ENCODE measurements around the gene PSMD13. TPM values are rescaled to one million over a fixed set of nuclear protein-coding genes. Genes with fewer than 3 reads are reported as not detected.

The PSMD13 gene
- total and polyA plus RNA-seq, 2 of the 4 experiments (the other 2 are of a cell fraction): 177 to 217 TPM

GRCh38 chr11:282171-282570 is 45.4 kb downstream of the PSMD13 start:
- H3K9me1 ChIP-seq (ENCODE audit: insufficient read depth, low read length): no peaks in the 10 kb centered on the region
- CTCF ChIA-PET: interaction anchor here (0.6 kb wide), 1 partner anchor 19 kb away, joined by 7 read pairs; no protein-coding TSS in a partner anchor
- BruUV-seq (replicated peaks): no TSS peak

More at GRCh38 chr11:282171-282570, 45.4 kb downstream of the PSMD13 start:
- H4K91ac ChIP-seq (ENCODE audit: insufficient read depth, low read depth, low read length): no peak overlapping the region
- ATAC-seq (ENCODE audit: low read depth) (no peak), DNase-seq (no peak)
- POLR2A ChIA-PET (ENCODE audit: unreplicated experiment): no interaction called here
- no peak overlapping the region for H3K56ac ChIP-seq (ENCODE audit: extremely low read depth, insufficient read depth, low read length)
- H4K5ac ChIP-seq (ENCODE audit: low read depth, low read length): no peak overlapping the region
- dilution Hi-C loops (cut with HindIII; ENCODE audit: low sequenced_read_pairs, unreplicated experiment): no loop called here
- no peak overlapping the region for H2AK5ac ChIP-seq (ENCODE audit: low read depth, low read length)
- WGBS, 2 experiments (ENCODE audit: extremely low coverage in 2 of 2, insufficient read length in 1 of 2): no CpG with 5 or more reads among the region's 4 CpGs
- no peak overlapping the region for H3K14ac ChIP-seq (replicated peaks; ENCODE audit: low read depth, low read length)
- H2AFZ ChIP-seq (replicated peaks; ENCODE audit: low read length, poor library complexity): no peak overlapping the region
- H3K27me3 ChIP-seq (ENCODE audit: control insufficient read depth, insufficient read depth, low read length): peaks cover 68% of the 10 kb centered on the region
- H2BK20ac ChIP-seq (ENCODE audit: low read depth, low read length): no peak overlapping the region
- TF ChIP-seq MAFK (IDR thresholded peaks at IDR 0.05; ENCODE audit: low read depth, low read length): no peak
- TF ChIP-seq, protein P1, sequence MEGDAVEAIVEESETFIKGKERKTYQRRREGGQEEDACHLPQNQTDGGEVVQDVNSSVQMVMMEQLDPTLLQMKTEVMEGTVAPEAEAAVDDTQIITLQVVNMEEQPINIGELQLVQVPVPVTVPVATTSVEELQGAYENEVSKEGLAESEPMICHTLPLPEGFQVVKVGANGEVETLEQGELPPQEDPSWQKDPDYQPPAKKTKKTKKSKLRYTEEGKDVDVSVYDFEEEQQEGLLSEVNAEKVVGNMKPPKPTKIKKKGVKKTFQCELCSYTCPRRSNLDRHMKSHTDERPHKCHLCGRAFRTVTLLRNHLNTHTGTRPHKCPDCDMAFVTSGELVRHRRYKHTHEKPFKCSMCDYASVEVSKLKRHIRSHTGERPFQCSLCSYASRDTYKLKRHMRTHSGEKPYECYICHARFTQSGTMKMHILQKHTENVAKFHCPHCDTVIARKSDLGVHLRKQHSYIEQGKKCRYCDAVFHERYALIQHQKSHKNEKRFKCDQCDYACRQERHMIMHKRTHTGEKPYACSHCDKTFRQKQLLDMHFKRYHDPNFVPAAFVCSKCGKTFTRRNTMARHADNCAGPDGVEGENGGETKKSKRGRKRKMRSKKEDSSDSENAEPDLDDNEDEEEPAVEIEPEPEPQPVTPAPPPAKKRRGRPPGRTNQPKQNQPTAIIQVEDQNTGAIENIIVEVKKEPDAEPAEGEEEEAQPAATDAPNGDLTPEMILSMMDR (conservative IDR thresholded peaks at IDR 0.05; ENCODE audit: low read depth, low read length): no peak
- no peak for TF ChIP-seq BHLHE40 (IDR thresholded peaks at IDR 0.05; ENCODE audit: low read depth, low read length)
- no peak for TF ChIP-seq MAZ (IDR thresholded peaks at IDR 0.05; ENCODE audit: borderline replicate concordance, low read depth, low read length)
- TF ChIP-seq FOS (IDR thresholded peaks at IDR 0.05; ENCODE audit: low read depth, low read length): no peak
- TF ChIP-seq USF2 (IDR thresholded peaks at IDR 0.05; ENCODE audit: low read depth, low read length): no peak
- no peak for TF ChIP-seq NFE2L2 (IDR thresholded peaks at IDR 0.05; ENCODE audit: low read depth, low read length)
- TF ChIP-seq ELK1 (IDR thresholded peaks at IDR 0.05; ENCODE audit: borderline replicate concordance, low read depth, low read length): no peak
- no peak for TF ChIP-seq RCOR1 (IDR thresholded peaks at IDR 0.05; ENCODE audit: insufficient replicate concordance, low read length)
- no peak for TF ChIP-seq RFX5 (IDR thresholded peaks at IDR 0.05; ENCODE audit: low read depth, low read length)
- no peak for TF ChIP-seq POLR2A (IDR thresholded peaks at IDR 0.05; ENCODE audit: low read depth, low read length)
- TF ChIP-seq SMC3 (IDR thresholded peaks at IDR 0.05; ENCODE audit: low read depth, low read length): no peak
- no peak for TF ChIP-seq RAD21 (IDR thresholded peaks at IDR 0.05; ENCODE audit: low read length)
- no peak for TF ChIP-seq CHD1 (IDR thresholded peaks at IDR 0.05; ENCODE audit: low read depth, low read length)
- no peak overlapping the region for H3K18ac ChIP-seq (ENCODE audit: low read depth, low read length)
- H3K9me3 ChIP-seq (ENCODE audit: control insufficient read depth, insufficient read depth, low read length): peaks cover 4% of the 10 kb centered on the region
- H2BK120ac ChIP-seq (ENCODE audit: low read depth, low read length): no peak overlapping the region
- no peak overlapping the region for H2AK9ac ChIP-seq (replicated peaks; ENCODE audit: low read depth, low read length, poor library complexity)
- H2BK5ac ChIP-seq (ENCODE audit: low read depth, low read length, poor library complexity, severe bottlenecking): no peak overlapping the region
- H3K9ac ChIP-seq (ENCODE audit: low read depth, low read length): no peak overlapping the region
- no peak overlapping the region for H3K23ac ChIP-seq (ENCODE audit: low read depth, low read length)
- H3K4me2 ChIP-seq (ENCODE audit: low read depth, low read length): no peak overlapping the region
- no peak overlapping the region for H4K8ac ChIP-seq (ENCODE audit: low read depth in 2 of 2, low read length in 2 of 2)
- H4K20me1 ChIP-seq (ENCODE audit: insufficient read depth, low read length): no peaks in the 10 kb centered on the region
- intact Hi-C loops (cut with micrococcal nuclease): no loop called here
- no peak overlapping the region for H3K27ac ChIP-seq (ENCODE audit: insufficient read depth, low read length)
- no peak overlapping the region for H3K4ac ChIP-seq (ENCODE audit: low read depth, low read length)
- H3K4me1 ChIP-seq (ENCODE audit: control insufficient read depth, insufficient read depth, low read length): no peaks in the 10 kb centered on the region
- in situ Hi-C loops (cut with MboI; ENCODE audit: low sequenced_read_pairs): loop anchor here (10.0 kb wide), 1 partner anchor 57 kb away; no protein-coding TSS in a partner anchor
- H3K36me3 ChIP-seq (ENCODE audit: control insufficient read depth, insufficient read depth, low read length): no peaks in the 10 kb centered on the region
- H3K4me3 ChIP-seq (ENCODE audit: insufficient read depth, low read depth, low read length): no peak overlapping the region
- no peaks in the 10 kb centered on the region for H3K79me1 ChIP-seq (ENCODE audit: low read depth in 1 of 2, low read length in 2 of 2)
- H2BK15ac ChIP-seq (ENCODE audit: low read depth, low read length): no peak overlapping the region
